Breast epithelium (tissue), 4 donors: ENCODE results near the gene PALLD. TPM values are rescaled to one million over a fixed set of nuclear protein-coding genes. Genes with fewer than 3 reads are reported as not detected.

ENCODE experiments used
- DNase-seq, 2 donors: peaks; one replicate each; pipeline ENCODE4 v3.0.0-alpha.2; 2019; ENCODE audit warnings: low spot score in 2 of 2
- H3K27ac ChIP-seq, 2 donors: fragments of 200-600 bp; sonication (generic) in 1 of 2; one replicate each; pipeline ENCODE4 v1.5.1; 2016 to 2019; ENCODE audit warnings: mild to moderate bottlenecking in 1 of 2
- H3K27me3 ChIP-seq, 2 donors: fragments of 200-600 bp; sonication (generic) in 1 of 2; one replicate each; pipeline versions ENCODE4 v1.5.1 to v1.6.0; 2017 to 2019; ENCODE audit warnings: control low read depth in 1 of 2, mild to moderate bottlenecking in 1 of 2
- H3K36me3 ChIP-seq: fragments of 200-600 bp; one replicate; pipeline ENCODE4 v1.5.1; 2019
- H3K4me1 ChIP-seq, 2 donors: fragments of 200-600 bp; sonication (generic); one replicate each; pipeline ENCODE4 v1.5.1; 2016 to 2019; ENCODE audit warnings: control low read depth in 1 of 2
- H3K4me3 ChIP-seq, 3 donors: fragments of 200-600 bp; sonication (generic); 1 replicate in 2 of 3; 2 replicates in 1 of 3; pipeline ENCODE4 v1.5.1; 2016 to 2019; ENCODE audit warnings: mild to moderate bottlenecking in 3 of 3, moderate library complexity in 2 of 3
- H3K9me3 ChIP-seq, 2 donors: fragments of 200-600 bp; sonication (generic) in 1 of 2; one replicate each; pipeline ENCODE4 v1.5.1; 2016 to 2019; ENCODE audit warnings: control low read depth in 1 of 2
- POLR2A ChIP-seq: fragments of 450-650 bp; IDR thresholded peaks from one replicate; pipeline ENCODE4 v1.6.1; 2016; ENCODE audit warnings: antibody characterized with exemption, mild to moderate bottlenecking, moderate library complexity
- POLR2AphosphoS5 ChIP-seq, 3 donors: sonication (generic); formaldehyde crosslinking; IDR thresholded peaks; one replicate each; pipeline ENCODE4 v1.6.1; 2017; ENCODE audit warnings: antibody characterized with exemption in 3 of 3
- intact Hi-C: fragments of 100-400 bp; cut with DNase I; formaldehyde crosslinking; loops from one replicate; pipeline ENCODE4 v1.15.1; 2023; ENCODE audit warnings: low total_unique reads
- total RNA-seq, 3 donors: library from RNA; depleted of rRNA; stranded (reverse); fragments of >200 nt; gene quantifications; one replicate each; pipeline ENCODE4 v1.1.0, GENCODE V29; 2016
- TF ChIP-seq, protein P1 (sequence below), 3 donors: fragments of 450-650 bp; IDR thresholded peaks; one replicate each; pipeline ENCODE4 v1.5.1; 2016 to 2017; ENCODE audit warnings: antibody characterized with exemption in 3 of 3, mild to moderate bottlenecking in 3 of 3, moderate library complexity in 3 of 3

PALLD gene
- total RNA-seq, 3 donors from 2014 or later: 96.0 to 186 (median 174) TPM

DNA sequence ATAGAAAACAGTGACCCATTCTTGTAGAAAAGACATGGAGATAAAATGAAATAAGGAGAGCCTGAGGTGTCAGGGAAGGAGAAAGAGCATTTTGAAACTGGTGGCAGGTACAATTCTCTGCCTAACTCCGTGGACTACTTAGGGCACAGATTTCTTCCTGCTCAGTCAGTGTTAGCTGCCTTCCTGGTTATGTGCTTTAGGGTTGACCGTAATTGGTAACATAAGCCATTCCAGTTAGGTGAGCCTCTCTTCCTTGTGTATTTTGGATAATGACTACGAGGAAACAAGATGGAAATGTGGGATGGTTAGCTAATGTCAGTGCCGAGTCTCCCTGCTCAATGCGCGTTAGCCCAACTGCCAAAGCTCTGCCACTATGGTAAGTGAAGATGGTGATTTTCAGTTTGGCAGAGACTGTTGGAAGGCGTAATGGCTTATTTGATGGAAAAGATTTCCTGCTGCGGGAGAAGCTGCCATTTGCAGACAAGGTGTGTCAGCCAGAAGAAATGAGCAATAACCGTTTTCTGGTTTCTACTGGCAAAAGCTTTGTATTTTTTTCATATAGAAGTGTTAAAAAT, 339.1 kb downstream of the PALLD start:
- Histone ChIP-seq H3K4me1 (peaks cover 0 to 6% of the 10 kb centered on the region in 2 donors), H3K36me3 (no peaks in the 10 kb centered on the region), H3K9me3 (no peaks in the 10 kb centered on the region), H3K4me3 (peak overlapping the region in 2 of 3 donors; percentile 14 to 98), H3K27me3 (no peaks in the 10 kb centered on the region), H3K27ac (peak overlapping the region; percentile 75 to 97)
- intact Hi-C loops: no loop called here
- TF ChIP-seq, protein P1, sequence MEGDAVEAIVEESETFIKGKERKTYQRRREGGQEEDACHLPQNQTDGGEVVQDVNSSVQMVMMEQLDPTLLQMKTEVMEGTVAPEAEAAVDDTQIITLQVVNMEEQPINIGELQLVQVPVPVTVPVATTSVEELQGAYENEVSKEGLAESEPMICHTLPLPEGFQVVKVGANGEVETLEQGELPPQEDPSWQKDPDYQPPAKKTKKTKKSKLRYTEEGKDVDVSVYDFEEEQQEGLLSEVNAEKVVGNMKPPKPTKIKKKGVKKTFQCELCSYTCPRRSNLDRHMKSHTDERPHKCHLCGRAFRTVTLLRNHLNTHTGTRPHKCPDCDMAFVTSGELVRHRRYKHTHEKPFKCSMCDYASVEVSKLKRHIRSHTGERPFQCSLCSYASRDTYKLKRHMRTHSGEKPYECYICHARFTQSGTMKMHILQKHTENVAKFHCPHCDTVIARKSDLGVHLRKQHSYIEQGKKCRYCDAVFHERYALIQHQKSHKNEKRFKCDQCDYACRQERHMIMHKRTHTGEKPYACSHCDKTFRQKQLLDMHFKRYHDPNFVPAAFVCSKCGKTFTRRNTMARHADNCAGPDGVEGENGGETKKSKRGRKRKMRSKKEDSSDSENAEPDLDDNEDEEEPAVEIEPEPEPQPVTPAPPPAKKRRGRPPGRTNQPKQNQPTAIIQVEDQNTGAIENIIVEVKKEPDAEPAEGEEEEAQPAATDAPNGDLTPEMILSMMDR (IDR thresholded peaks at IDR 0.05): no peak
- TF ChIP-seq POLR2AphosphoS5 (IDR thresholded peaks at IDR 0.05) (peak in 1 of 3 donors; percentile 46), POLR2A (no peak)
- no peak for DNase-seq

GRCh38 chr4:168836490-168836889, 339.6 kb downstream of the PALLD start:
- no peak for TF ChIP-seq POLR2AphosphoS5 (IDR thresholded peaks at IDR 0.05)
- TF ChIP-seq POLR2A: no peak
- TF ChIP-seq, protein P1 (IDR thresholded peaks at IDR 0.05): no peak
- no peaks in the 10 kb centered on the region for H3K36me3 ChIP-seq
- H3K4me3 ChIP-seq: peak overlapping the region in 1 of 3 donors; percentile 98
- intact Hi-C loops: no loop called here
- H3K27ac ChIP-seq: peak overlapping the region; percentile 75 to 97
- H3K27me3 ChIP-seq: no peaks in the 10 kb centered on the region
- DNase-seq: no peak
- H3K9me3 ChIP-seq: no peaks in the 10 kb centered on the region
- H3K4me1 ChIP-seq: peaks cover 0 to 9% of the 10 kb centered on the region in 2 donors

- Histone ChIP-seq H3K27me3 (no peaks in the 10 kb centered on the region), H3K4me3 (no peak overlapping the region), H3K4me1 (peaks cover 0 to 16% of the 10 kb centered on the region in 2 donors), H3K36me3 (no peaks in the 10 kb centered on the region), H3K9me3 (no peaks in the 10 kb centered on the region), H3K27ac (peak overlapping the region; percentile 66 to 97)
- DNase-seq: no peak
- intact Hi-C loops: no loop called here
- TF ChIP-seq POLR2AphosphoS5 (IDR thresholded peaks at IDR 0.05) (no peak), POLR2A (no peak)
- TF ChIP-seq, protein P1 (IDR thresholded peaks at IDR 0.05): no peak
Measured at GRCh38 chr4:168837922-168838321, 341.1 kb downstream of the PALLD start.

GRCh38 chr4:168839758-168840391, 343.0 kb downstream of the PALLD start:
- no peaks in the 10 kb centered on the region for H3K36me3 ChIP-seq
- intact Hi-C loops: no loop called here
- H3K27me3 ChIP-seq: no peaks in the 10 kb centered on the region
- DNase-seq: no peak
- no peak overlapping the region for H3K4me3 ChIP-seq
- peaks cover 0 to 16% of the 10 kb centered on the region in 2 donors for H3K4me1 ChIP-seq
- H3K9me3 ChIP-seq: no peaks in the 10 kb centered on the region
- TF ChIP-seq, protein P1 (IDR thresholded peaks at IDR 0.05): no peak
- TF ChIP-seq POLR2AphosphoS5 (IDR thresholded peaks at IDR 0.05): peak in 1 of 3 donors; percentile 41
- peak overlapping the region; percentile 70 to 84 for H3K27ac ChIP-seq

DNA sequence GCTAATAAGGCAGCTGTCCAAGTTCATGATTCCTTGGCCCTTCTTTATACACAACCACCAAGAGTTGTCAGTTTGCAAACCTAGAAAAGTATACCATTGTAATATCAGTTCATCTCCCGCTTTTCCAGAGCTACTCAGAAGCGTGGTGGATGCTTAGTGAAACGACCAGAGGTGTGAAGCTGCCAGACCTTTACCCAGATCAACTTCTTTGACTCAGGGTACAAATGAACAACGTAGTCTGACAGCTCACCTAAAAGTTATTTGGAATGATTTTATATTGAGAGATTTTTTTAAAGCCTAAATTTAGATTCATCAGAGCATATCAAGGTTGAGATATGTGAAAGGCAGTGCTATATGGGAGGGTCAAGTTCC, 343.5 kb downstream of the PALLD start:
- Histone ChIP-seq H3K36me3 (no peaks in the 10 kb centered on the region), H3K4me1 (peaks cover 0 to 16% of the 10 kb centered on the region in 2 donors), H3K9me3 (no peaks in the 10 kb centered on the region), H3K27ac (peak overlapping the region; percentile 46 to 84), H3K27me3 (no peaks in the 10 kb centered on the region), H3K4me3 (no peak overlapping the region)
- intact Hi-C loops: no loop called here
- no peak for DNase-seq
- TF ChIP-seq POLR2A (no peak), POLR2AphosphoS5 (IDR thresholded peaks at IDR 0.05) (peak in 1 of 3 donors; percentile 5)
